NCI-H2196 (cell line): Measurements from ENCODE around the gene FAM120C.

Experiments used
- DNase-seq: peaks from one replicate; lab custom pipeline; 2025; ENCODE audit not compliant: unreplicated experiment; lab: John Stamatoyannopoulos, UW

Gene FAM120C

GRCh38 chrX:54044126-54044876 is 138.8 kb downstream of the FAM120C start, which contains the start of gene PHF8:
PHF8 (minus strand) TSS chrX:54044473; CDS start chrX:54042728, 1,745 bp downstream.
- peak; percentile 90 for DNase-seq

- no peak for DNase-seq
These were observed 139.4 kb downstream of the FAM120C start for GRCh38 chrX:54043541-54044125.

- DNase-seq: no peak
These were observed 140.0 kb downstream of the FAM120C start for GRCh38 chrX:54043056-54043455.

GRCh38 chrX:54042609-54043021 is 140.4 kb downstream of the FAM120C start:
- peak; percentile 35 for DNase-seq

- DNase-seq: no peak
These were observed 152.7 kb downstream of the FAM120C start for GRCh38 chrX:54030329-54030728.

GRCh38 chrX:54029529-54030143 is 153.4 kb downstream of the FAM120C start:
- DNase-seq: peak; percentile 73

GRCh38 chrX:54024350-54024749 is 158.7 kb downstream of the FAM120C start:
- no peak for DNase-seq
